Stimulated activated CD8-positive, alpha-beta memory T cell treated with anti-CD3 and anti-CD28 coated beads, Interleukin-4, amount 100 ng/mL, for 48 hours (primary cell): ENCODE results near the gene MAFB.
"Not testable (repeated sequence)": the region's sequence is repeated elsewhere in the genome, so short reads cannot be mapped to it uniquely, and the experiment has no call there.

Experiments
- DNase-seq: peaks from one replicate; pipeline ENCODE4 v3.0.0-alpha.2; 2020

The MAFB gene

GRCh38 chr20:40689100-40689942, at the start of gene MAFB:
MAFB (minus strand) TSS chr20:40689236; CDS start chr20:40688850, 386 bp downstream.
- peak; percentile 67 for DNase-seq

GRCh38 chr20:40736468-40736867, 47.4 kb upstream of the MAFB start:
- not testable (repeated sequence) for DNase-seq

- DNase-seq: no peak
These were observed 40.0 kb upstream of the MAFB start for GRCh38 chr20:40728996-40729395.

GRCh38 chr20:40728470-40728869, 39.4 kb upstream of the MAFB start:
- DNase-seq: no peak

GRCh38 chr20:40727960-40728359, 38.9 kb upstream of the MAFB start:
- DNase-seq: no peak

GRCh38 chr20:40726776-40727175, 37.7 kb upstream of the MAFB start:
- DNase-seq: no peak

GRCh38 chr20:40724566-40724965, 35.5 kb upstream of the MAFB start:
- DNase-seq: no peak

- no peak for DNase-seq
These were observed 31.8 kb upstream of the MAFB start for GRCh38 chr20:40720826-40721225.

- DNase-seq: no peak
These were observed 31.1 kb upstream of the MAFB start for GRCh38 chr20:40720099-40720498.

- DNase-seq: no peak
These were observed 30.1 kb upstream of the MAFB start for GRCh38 chr20:40718982-40719729.

- DNase-seq: no peak
These were observed 29.4 kb upstream of the MAFB start for GRCh38 chr20:40718214-40718977.

- DNase-seq: no peak
These were observed 28.4 kb upstream of the MAFB start for GRCh38 chr20:40717343-40717865.

GRCh38 chr20:40715491-40715890, 26.5 kb upstream of the MAFB start:
- DNase-seq: no peak

GRCh38 chr20:40714916-40715315, 25.9 kb upstream of the MAFB start:
- DNase-seq: no peak

GRCh38 chr20:40714109-40714508, 25.1 kb upstream of the MAFB start:
- DNase-seq: no peak

- no peak for DNase-seq
These were observed 24.5 kb upstream of the MAFB start for GRCh38 chr20:40713508-40713907.

- DNase-seq: no peak
These were observed 22.0 kb upstream of the MAFB start for GRCh38 chr20:40711079-40711478.

- DNase-seq: no peak
These were observed 21.6 kb upstream of the MAFB start for GRCh38 chr20:40710603-40711002.

- no peak for DNase-seq
These were observed 18.0 kb upstream of the MAFB start for GRCh38 chr20:40706977-40707582.

- DNase-seq: no peak
These were observed 16.4 kb upstream of the MAFB start for GRCh38 chr20:40705413-40705812.

GRCh38 chr20:40704828-40705227, 15.8 kb upstream of the MAFB start:
- no peak for DNase-seq

- DNase-seq: no peak
These were observed 15.0 kb upstream of the MAFB start for GRCh38 chr20:40703975-40704530.
